ENCODE data around the gene VIM.

- TF ChIP-seq CTCF (IDR thresholded peaks at IDR 0.05) (no peak), POLR2A (IDR thresholded peaks at IDR 0.05) (no peak)
These were observed 28.6 kb downstream of the VIM start for GRCh38 chr10:17256627-17257026.

All from thyroid gland (tissue), 4 donors.